Measurements from ENCODE around the gene BARHL1.
A peak's percentile ranks its signal among the peaks of the same experiment; 100 is the strongest.
"Not testable (repeated sequence)": the region's sequence is repeated elsewhere in the genome, so short reads cannot be mapped to it uniquely, and the experiment has no call there.

Gene BARHL1

DNA sequence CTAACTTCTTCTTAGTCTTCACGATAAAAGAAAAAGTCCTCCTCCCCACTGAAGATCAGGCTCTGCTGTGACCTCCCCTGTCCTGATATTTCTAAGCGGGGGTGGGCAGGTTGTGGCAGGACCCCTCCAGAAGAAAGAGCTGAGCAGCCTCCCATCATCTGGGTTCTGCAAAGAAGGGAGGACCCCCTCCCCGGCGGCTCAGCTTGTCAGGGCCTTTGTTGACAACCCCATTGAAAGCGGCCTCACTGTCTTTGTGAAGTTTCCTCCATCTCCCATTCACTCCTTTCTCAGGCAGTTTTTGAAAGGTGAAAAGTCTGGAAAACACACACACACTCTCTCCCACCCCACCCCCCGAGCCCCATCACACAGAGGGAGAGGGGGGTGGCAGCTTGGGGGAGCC, 26.2 kb upstream of the BARHL1 start:
- DNase-seq: no peak

- no peak for DNase-seq
Observed at GRCh38 chr9:132556714-132557113, 25.7 kb upstream of the BARHL1 start.

- DNase-seq: no peak
Observed at GRCh38 chr9:132557159-132557558, 25.2 kb upstream of the BARHL1 start.

GRCh38 chr9:132559711-132560110, 22.7 kb upstream of the BARHL1 start:
- DNase-seq: no peak

DNA sequence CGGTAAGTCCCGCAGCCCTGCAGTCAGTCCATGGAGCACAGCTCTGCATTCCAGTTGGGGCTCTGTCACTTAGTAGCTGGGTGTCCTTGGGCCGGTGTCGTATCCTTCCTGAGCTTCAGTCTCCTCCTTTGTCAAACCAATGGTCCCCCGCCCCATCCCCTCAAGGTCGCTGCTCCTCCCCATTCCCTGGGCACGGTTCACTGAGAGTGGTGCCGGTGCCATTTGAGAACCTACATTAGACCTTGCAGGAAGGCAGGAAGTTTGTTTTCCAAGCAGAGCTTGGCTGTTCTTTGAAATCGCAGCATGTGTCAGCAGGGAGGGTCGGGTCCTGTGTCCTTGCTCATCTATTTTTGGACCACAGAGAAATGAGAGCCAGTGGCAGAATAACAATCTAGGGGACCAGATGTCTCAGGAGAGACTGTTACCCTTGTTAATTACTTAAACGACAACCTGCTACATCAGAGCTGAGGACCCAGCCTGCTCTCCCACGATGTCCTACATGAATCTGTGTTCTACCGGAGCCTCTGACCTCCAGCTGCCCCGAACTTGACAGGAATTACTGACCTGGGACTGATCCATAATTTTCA, 21.7 kb upstream of the BARHL1 start:
- no peak for DNase-seq

DNA sequence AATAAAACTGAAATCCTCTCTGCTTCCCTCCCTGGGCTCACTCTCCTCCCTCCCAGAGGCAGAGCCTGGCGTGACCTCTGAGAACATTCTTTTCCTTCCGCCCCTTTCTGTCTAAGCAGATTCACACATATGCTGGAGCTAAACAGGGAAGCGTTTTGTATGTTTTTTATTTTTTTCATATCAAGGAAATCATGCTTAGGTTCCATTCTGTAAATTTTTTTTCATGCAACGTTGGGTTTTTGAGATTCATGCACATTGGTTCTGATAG, 20.2 kb upstream of the BARHL1 start:
- DNase-seq: no peak

- no peak for DNase-seq
Observed at GRCh38 chr9:132564526-132564925, 17.9 kb upstream of the BARHL1 start.

DNA sequence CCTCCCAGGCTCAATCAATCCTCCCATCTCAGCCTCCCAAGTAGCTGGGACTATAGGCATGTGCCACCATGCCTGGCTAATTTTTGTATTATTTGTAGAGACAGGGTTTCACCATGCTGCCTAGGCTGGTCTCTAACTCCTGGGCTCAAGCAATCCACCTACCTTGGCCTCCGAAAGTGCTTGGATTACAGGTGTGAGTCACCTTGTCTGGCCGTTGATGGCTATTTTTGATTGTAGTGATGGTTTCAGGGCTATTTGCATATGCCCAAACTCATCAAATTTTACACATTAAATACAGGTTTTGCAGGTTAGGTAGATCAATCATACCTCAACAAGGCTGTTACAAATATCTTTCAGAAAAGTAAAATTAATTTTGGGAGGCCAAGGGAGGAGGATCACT, 13.6 kb upstream of the BARHL1 start:
- DNase-seq: not testable (repeated sequence)

- DNase-seq: no peak
Observed at GRCh38 chr9:132571806-132572600, 10.4 kb upstream of the BARHL1 start.

DNA sequence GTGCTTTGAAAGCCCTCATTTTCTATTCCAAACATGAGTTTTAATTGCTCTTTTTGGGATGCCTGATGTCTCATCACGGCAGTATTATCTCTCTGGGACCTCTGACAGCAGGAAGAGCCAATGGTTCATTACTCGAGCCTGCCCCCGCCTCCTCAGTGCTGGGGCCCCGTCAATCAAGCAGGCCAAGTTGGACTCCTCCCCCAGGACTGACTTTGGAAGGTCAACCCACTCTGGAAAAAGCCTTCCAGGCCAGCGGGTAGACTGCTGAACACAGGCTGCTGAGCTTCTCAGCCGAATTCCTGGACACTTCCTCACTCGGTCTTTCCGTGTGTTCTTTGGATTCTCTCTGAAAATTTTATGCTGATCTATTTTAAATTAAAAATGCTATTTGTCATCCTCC, 9.5 kb upstream of the BARHL1 start:
- DNase-seq: no peak

GRCh38 chr9:132575005-132575609, 7.3 kb upstream of the BARHL1 start:
- DNase-seq: peak in 52 of 58 donors; percentile 5 to 78 (median 38)

- no peak for DNase-seq
Observed at GRCh38 chr9:132575811-132576210, 6.6 kb upstream of the BARHL1 start.

DNA sequence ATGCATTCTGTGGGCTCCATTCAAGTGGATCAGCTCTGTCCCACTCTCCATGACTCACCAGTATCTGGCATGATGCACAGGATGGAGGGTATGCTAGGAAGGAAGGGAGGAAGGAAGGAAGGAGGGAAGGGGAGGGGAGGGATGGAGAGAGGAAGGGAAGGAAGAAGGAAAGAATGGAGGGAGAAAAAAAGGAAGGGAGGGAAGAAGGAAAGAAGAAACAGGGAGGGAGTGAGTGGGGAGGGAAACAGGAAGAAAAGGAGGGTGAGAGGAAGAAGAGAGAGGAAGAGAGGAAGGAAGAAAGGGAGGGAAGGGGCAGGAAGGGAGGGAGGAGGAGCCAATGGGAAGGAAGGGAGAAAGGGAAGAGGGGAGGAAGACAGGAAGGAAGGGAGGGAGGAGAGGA, 5.3 kb upstream of the BARHL1 start:
- DNase-seq: no peak

GRCh38 chr9:132578367-132578932, 4.0 kb upstream of the BARHL1 start:
- DNase-seq: no peak

DNA sequence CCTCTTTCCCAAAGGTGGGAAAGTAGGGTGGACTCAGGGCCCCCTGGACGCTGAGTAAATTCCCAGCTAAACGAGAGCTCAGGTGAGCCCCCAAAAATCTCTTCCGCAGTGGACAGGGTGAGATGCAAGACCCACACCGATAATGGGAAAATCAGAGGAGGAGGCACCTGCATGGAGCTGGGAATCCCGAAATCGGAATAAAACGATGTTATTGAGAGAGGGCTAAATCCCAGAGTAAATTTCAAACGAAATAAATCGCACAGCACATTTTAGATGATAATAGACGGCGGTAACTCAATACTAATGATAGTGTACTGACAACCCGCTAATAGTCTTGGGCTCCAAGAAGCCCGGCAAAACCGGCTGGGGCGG, 3.0 kb upstream of the BARHL1 start:
- DNase-seq: no peak

- no peak for DNase-seq
Observed at GRCh38 chr9:132582786-132583583, 579 bp downstream of the BARHL1 start.

DNA sequence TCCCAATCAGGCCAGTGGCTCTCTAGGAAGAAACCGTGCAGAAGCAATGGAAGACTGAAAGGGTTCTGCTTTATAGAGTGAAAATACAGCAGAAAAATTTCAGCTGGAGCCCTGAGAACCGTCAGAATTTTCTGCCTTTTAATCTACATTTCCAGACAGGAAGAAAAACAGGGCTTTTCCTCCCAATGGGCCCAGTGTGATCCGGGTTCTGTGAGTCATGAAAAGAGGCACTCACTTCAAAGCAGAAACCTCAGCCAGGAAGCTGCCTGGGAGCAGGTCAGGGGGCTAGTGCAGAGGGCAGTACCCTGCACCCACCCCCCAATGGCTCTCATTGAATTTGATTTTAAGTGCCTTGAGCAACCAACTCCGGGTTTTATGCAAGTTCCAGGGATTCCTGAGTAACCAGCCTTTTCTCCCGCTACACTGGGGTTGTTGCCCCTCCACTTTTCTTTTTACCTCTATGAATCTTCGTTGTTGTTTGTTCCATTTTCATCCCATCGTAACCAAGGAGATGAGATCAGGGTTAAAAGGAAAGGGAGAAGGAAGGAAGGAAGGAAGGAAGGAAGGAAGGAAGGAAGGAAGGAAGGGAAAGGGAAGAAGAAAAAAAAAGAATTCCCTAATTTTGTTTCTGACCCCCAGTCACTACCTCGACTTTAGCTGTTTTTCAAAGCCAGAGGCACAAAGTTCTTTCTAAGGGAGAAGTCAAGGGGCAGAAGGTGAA, 1.3 kb downstream of the BARHL1 start:
- no peak for DNase-seq

- DNase-seq: no peak
Observed at GRCh38 chr9:132584601-132585560, 2.5 kb downstream of the BARHL1 start.

GRCh38 chr9:132585954-132586829, 3.8 kb downstream of the BARHL1 start:
- no peak for DNase-seq

Data from anterior cingulate cortex (tissue), 58 donors.